ENCODE data around the gene ATG9A.
"Not testable (repeated sequence)": the region's sequence is repeated elsewhere in the genome, so short reads cannot be mapped to it uniquely, and the experiment has no call there.

ATG9A gene

DNA sequence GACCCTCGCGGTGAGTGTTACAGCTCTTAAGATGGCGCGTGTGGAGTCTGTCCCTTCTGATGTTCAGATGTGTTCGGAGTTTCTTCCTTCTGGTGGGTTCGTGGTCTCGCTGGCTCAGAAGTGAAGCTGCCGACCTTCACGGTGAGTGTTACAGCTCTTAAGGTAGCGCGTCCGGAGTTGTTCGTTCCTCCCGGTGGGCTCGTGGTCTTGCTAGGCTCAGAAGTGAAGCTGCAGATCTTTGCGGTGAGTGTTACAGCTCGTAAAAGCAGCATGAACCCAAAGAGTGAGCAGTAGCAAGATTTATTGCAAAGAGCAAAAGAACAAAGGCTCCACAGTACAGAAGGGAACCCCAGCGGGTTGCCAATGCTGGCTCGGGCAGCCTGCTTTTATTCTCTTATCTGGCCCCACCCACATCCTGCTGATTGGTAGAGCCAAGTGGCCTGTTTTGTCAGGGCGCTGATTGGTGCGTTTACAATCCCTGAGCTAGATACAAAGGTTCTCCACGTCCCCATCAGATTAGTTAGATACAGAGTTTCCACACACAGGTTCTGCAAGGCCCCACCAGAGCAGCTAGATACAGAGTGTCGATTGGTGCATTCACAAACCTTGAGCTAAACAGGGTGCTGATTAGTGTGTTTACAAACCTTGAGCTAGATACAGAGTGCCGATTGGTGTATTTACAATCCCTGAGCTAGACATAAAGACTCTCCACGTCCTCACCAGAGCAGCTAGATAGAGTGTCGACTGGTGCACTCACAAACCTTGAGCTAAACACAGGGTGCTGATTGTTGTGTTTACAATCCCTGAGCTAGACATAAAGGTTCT lies 28.7 kb downstream of the ATG9A start:
- not testable (repeated sequence) for DNase-seq (ENCODE audit: low read depth, low spot score); H3K9ac ChIP-seq (ENCODE audit: insufficient read length); H3K4me3 ChIP-seq; H3K9me3 ChIP-seq (ENCODE audit: low read depth, low read length); H3K36me3 ChIP-seq (ENCODE audit: insufficient read depth, low read length)
- H3K27ac ChIP-seq, result peak overlapping the region; percentile 70; the same call in 1 of the 2 replicates
- TF ChIP-seq POLR2AphosphoS5 (IDR thresholded peaks at IDR 0.05; ENCODE audit: borderline replicate concordance, low read depth, low read length), result peak; percentile 74

DNA sequence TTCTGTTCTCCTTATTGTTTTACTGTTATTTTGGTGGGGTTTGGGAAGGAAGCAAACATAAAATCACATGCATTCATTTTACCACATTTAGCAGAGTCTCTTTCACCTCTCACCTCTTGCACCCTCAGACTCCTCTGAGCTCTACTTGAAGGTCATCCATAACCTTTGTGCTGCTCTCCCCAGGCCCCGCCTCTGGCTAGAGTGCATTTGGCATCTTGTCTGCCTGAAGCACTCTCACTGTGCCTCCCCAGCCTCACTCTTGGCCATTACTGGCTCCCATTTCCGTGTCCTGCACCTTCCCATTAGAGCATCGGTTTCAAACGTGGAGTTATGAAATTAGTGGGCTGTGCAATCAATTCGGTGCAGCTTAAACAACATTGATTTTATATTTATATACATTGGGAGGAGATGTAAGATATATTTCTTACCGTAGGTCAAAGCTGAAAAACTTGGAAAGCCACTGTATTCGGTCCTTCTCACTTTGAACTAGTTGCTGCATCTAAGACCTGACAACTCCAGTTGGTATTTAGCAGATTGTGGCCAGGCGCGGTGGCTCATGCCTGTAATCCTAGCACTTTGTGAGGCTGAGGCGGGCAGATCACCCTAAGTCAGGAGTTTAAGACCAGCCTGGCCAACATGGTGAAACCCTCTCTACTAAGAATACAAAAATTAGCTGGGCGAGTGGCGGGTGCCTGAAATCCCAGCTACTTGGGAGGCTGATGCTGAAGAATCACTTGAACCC lies 29.8 kb downstream of the ATG9A start:
- Histone ChIP-seq H3K36me3 (ENCODE audit: insufficient read depth, low read length) (no peaks in the 10 kb centered on the region), H3K4me3 (no peak overlapping the region), H3K9ac (ENCODE audit: insufficient read length) (no peak overlapping the region), H3K27ac (no peak overlapping the region), H3K9me3 (ENCODE audit: low read depth, low read length) (no peaks in the 10 kb centered on the region)
- TF ChIP-seq FOXP2 (optimal IDR thresholded peaks at IDR 0.05; ENCODE audit: control extremely low read depth, extremely low read length, insufficient read depth), result no peak
- no peak for TF ChIP-seq POLR2AphosphoS5 (IDR thresholded peaks at IDR 0.05; ENCODE audit: borderline replicate concordance, low read depth, low read length)
- no peak for TF ChIP-seq EZH2 (IDR thresholded peaks at IDR 0.05)
- no peak for DNase-seq (ENCODE audit: low read depth, low spot score)

DNA sequence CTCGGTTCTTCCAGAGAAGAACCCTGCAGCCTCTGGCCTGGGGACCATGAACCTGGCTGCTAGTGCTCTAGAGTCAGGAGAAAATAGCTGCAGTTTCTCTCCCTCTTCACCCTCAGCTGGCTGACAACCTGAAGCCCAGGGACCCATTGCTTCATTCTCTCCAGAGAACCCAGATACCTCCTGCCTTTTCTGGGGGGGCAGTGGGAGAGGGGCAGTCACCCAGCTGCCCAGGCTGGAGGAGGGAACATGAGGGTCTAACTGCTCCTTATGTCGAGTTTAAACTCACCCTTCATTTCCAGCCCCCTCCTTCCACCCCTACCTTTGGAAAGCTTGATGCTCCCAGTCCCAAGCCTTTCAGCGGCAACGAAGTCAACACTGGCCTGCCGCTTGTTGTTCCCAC lies 30.5 kb downstream of the ATG9A start:
- no peak for TF ChIP-seq EZH2 (IDR thresholded peaks at IDR 0.05)
- TF ChIP-seq POLR2AphosphoS5 (IDR thresholded peaks at IDR 0.05; ENCODE audit: borderline replicate concordance, low read depth, low read length), result no peak
- TF ChIP-seq FOXP2 (optimal IDR thresholded peaks at IDR 0.05; ENCODE audit: control extremely low read depth, extremely low read length, insufficient read depth), result no peak
- Histone ChIP-seq H3K4me3 (no peak overlapping the region), H3K27ac (no peak overlapping the region), H3K36me3 (ENCODE audit: insufficient read depth, low read length) (no peaks in the 10 kb centered on the region), H3K9ac (ENCODE audit: insufficient read length) (no peak overlapping the region), H3K9me3 (ENCODE audit: low read depth, low read length) (no peaks in the 10 kb centered on the region)
- DNase-seq (ENCODE audit: low read depth, low spot score), result no peak

DNA sequence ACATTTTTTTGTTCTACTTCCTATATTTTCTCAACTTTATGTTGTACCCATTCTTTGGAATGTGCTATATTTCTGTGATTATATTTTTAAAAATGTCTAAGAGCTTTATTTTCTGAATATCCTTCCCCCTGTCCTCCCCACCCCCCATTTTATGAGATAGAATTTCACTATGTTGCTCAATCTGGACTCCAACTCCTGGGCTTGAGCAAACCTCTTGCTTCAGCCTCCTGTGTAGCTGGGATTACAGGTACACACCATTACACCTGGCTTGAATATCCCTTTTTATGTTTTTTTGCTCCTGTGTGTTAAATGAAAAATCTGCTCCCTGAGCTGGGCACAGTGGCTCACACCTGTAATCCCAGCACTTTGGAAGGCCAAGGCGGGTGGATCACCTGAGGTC lies 32.0 kb downstream of the ATG9A start:
- no peak for DNase-seq (ENCODE audit: low read depth, low spot score)
- H3K9ac ChIP-seq (ENCODE audit: insufficient read length), result no peak overlapping the region
- no peaks in the 10 kb centered on the region for H3K9me3 ChIP-seq (ENCODE audit: low read depth, low read length)
- no peak for TF ChIP-seq POLR2AphosphoS5 (IDR thresholded peaks at IDR 0.05; ENCODE audit: borderline replicate concordance, low read depth, low read length)
- no peak for TF ChIP-seq EZH2 (IDR thresholded peaks at IDR 0.05)
- no peak for TF ChIP-seq FOXP2 (optimal IDR thresholded peaks at IDR 0.05; ENCODE audit: control extremely low read depth, extremely low read length, insufficient read depth)
- no peak overlapping the region for H3K27ac ChIP-seq
- H3K36me3 ChIP-seq (ENCODE audit: insufficient read depth, low read length), result no peaks in the 10 kb centered on the region
- H3K4me3 ChIP-seq, result no peak overlapping the region

DNA sequence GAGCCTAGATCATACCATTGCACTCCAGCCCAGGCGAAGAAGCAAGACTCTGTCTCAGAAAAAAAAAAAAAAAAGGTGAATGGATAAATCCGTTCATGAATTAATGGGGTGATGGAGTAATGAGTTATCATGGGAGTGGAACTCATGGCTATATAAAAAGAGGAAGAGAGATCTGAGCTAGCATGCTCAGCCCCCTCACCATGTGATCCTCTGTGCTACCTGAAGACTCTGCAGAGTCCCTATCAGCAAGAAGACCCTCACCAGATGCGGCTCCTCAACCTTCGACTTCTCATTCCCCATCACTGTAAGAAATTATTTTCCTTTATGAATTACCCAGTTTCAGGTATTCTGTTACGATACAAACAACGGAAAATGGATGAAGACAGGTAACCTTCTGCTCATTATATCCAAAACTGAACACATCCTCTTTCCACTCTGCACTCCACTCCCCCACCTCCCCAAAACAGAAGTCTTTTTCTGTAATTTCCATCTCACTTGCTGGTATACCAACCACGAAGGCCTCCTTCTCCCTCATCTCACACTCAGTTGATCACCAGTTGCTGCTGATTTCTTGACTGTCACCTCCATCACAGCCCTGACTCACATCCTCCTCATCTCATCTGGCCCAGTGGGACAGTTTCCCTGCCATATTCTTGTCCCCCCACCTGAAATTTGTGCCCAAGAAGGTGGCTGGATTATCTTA lies 42.5 kb downstream of the ATG9A start:
- Histone ChIP-seq H3K9me3 (ENCODE audit: low read depth, low read length) (no peaks in the 10 kb centered on the region), H3K9ac (ENCODE audit: insufficient read length) (no peak overlapping the region), H3K4me3 (no peak overlapping the region), H3K27ac (no peak overlapping the region), H3K36me3 (ENCODE audit: insufficient read depth, low read length) (peaks cover 18% of the 10 kb centered on the region; the same call in 1 of the 2 replicates)
- no peak for TF ChIP-seq FOXP2 (optimal IDR thresholded peaks at IDR 0.05; ENCODE audit: control extremely low read depth, extremely low read length, insufficient read depth)
- DNase-seq (ENCODE audit: low read depth, low spot score), result no peak

DNA sequence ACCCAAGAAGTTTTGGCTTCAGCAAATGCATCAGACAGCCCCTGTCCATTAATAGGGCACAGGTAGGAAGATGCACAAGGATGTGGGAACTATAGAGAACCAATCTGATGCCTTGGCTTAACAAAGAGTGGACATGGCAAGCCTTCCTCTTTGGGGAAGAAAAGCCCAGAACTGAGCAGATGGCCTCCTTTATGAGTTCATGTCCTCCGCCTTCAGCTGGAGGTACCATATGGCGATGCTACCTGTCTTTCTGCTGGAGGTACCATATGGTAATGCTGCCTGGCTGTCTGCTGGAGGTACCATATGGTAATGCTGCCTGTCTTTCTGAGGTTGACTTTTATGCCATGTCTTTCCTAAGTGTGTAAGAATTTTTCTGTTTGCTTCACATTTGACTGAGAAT lies 45.3 kb downstream of the ATG9A start:
- Histone ChIP-seq H3K9me3 (ENCODE audit: low read depth, low read length) (no peaks in the 10 kb centered on the region), H3K36me3 (ENCODE audit: insufficient read depth, low read length) (peaks cover 41% of the 10 kb centered on the region), H3K9ac (ENCODE audit: insufficient read length) (no peak overlapping the region), H3K4me3 (no peak overlapping the region), H3K27ac (no peak overlapping the region)
- DNase-seq (ENCODE audit: low read depth, low spot score), result no peak
- TF ChIP-seq POLR2AphosphoS5 (IDR thresholded peaks at IDR 0.05; ENCODE audit: borderline replicate concordance, low read depth, low read length) (no peak), EZH2 (IDR thresholded peaks at IDR 0.05) (no peak), FOXP2 (optimal IDR thresholded peaks at IDR 0.05; ENCODE audit: control extremely low read depth, extremely low read length, insufficient read depth) (no peak)

DNA sequence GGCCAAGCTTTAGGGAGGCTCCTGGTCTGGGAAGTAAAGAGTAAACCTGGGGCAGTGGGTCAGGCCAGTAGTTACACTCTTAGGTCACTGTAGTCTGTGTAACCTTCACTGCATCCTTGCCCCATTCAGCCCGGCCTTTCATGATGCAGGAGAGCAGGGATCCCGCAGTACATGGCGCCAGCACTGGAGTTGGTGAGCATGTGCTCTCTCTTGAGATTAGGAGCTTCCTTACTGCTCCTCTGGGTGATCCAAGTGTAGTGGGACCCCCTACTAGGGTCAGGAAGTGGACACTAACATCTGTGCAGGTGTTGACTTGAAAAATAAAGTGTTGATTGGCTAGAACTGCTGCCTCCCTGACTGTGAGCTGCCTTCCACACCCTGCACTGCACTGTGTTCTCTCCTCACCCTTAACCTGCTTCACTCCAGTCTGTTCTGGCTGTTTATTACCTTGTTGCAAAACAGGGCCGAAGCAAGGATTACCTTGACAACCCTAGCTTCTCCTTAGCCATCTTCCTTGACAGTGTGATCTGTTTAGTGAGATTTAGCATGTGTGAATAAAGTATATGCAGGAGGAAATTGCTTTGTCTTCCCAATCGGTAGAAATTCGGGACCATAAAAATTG lies 46.2 kb downstream of the ATG9A start:
- Histone ChIP-seq H3K4me3 (no peak overlapping the region), H3K9ac (ENCODE audit: insufficient read length) (no peak overlapping the region), H3K27ac (no peak overlapping the region), H3K9me3 (ENCODE audit: low read depth, low read length) (no peaks in the 10 kb centered on the region), H3K36me3 (ENCODE audit: insufficient read depth, low read length) (peaks cover 41% of the 10 kb centered on the region)
- TF ChIP-seq POLR2AphosphoS5 (IDR thresholded peaks at IDR 0.05; ENCODE audit: borderline replicate concordance, low read depth, low read length), result no peak
- TF ChIP-seq EZH2 (IDR thresholded peaks at IDR 0.05), result no peak
- TF ChIP-seq FOXP2 (optimal IDR thresholded peaks at IDR 0.05; ENCODE audit: control extremely low read depth, extremely low read length, insufficient read depth), result no peak
- DNase-seq (ENCODE audit: low read depth, low spot score), result no peak

Measured in SK-N-MC (cell line).